Measurements from ENCODE around the gene AK4. TPM values are rescaled to one million over a fixed set of nuclear protein-coding genes. Genes with fewer than 3 reads are reported as not detected.
A peak's percentile ranks its signal among the peaks of the same experiment; 100 is the strongest.

Gene AK4
- total RNA-seq, 1 donor, result 0.86 TPM

DNA sequence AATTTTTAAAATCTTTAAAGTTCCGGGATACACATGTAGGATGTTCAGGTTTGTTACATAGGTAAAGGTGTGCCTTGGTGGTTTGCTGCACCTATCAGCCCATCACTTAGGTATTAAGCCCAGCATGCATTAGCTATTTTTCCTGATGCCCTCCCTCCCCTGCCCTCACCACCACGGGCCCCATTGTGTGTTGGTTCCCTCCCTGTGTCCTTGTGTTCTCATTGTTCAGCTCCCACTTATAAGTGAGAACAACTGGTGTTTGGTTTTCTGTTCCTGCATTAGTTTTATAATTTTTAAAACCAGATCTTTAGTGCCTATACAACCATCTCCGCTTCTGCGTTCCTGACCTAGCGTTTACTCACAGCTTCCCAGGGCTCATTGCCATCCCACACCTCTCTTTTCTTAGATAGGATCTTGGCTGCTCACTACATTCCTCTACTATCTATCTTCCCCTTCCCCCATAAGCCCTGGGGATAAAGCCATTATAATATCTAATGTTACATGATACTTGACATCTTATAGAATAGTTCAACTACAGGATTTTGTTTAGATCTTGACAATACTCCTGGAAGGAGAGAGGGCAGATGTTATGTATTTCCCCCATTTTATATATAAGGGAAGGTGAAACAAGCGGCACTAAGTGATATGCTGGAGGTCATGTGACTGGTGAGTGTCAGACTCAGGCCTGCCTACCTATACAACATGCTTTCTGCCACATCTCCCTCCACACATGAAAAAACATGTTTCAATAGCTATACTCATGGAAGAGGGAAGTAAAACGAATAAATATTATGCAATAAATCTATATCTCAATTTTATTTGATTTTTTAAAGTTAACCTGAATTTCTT is 109.1 kb downstream of the AK4 start:
- DNase-seq (ENCODE audit: low read depth), result no peak
- no peak overlapping the region for H3K4me3 ChIP-seq (ENCODE audit: low read depth, low read length)
- TF ChIP-seq, protein P1, sequence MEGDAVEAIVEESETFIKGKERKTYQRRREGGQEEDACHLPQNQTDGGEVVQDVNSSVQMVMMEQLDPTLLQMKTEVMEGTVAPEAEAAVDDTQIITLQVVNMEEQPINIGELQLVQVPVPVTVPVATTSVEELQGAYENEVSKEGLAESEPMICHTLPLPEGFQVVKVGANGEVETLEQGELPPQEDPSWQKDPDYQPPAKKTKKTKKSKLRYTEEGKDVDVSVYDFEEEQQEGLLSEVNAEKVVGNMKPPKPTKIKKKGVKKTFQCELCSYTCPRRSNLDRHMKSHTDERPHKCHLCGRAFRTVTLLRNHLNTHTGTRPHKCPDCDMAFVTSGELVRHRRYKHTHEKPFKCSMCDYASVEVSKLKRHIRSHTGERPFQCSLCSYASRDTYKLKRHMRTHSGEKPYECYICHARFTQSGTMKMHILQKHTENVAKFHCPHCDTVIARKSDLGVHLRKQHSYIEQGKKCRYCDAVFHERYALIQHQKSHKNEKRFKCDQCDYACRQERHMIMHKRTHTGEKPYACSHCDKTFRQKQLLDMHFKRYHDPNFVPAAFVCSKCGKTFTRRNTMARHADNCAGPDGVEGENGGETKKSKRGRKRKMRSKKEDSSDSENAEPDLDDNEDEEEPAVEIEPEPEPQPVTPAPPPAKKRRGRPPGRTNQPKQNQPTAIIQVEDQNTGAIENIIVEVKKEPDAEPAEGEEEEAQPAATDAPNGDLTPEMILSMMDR (IDR thresholded peaks at IDR 0.05; ENCODE audit: insufficient read depth, low read depth, low read length), result no peak

DNA sequence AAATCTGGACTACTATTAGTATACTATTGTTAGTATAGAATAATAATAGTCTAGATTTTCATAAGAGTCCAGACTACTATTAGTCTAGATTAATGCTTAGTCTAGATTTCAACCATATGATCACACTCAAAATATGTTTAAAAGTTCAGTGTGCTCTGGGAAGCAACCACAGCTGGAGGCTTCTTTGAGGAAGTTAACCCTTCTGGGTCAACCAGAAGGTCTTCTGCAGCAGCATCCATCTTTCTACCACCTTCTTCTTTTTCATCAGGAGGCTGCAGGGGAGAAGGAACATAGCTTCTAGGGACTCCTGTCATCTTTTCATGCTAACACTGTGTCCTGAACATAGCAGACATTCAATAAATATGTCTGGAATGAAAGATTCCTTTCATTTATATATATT is 110.1 kb downstream of the AK4 start:
- no peak for DNase-seq (ENCODE audit: low read depth)
- TF ChIP-seq, protein P1 (IDR thresholded peaks at IDR 0.05; ENCODE audit: insufficient read depth, low read depth, low read length), result no peak
- H3K4me3 ChIP-seq (ENCODE audit: low read depth, low read length), result no peak overlapping the region

DNA sequence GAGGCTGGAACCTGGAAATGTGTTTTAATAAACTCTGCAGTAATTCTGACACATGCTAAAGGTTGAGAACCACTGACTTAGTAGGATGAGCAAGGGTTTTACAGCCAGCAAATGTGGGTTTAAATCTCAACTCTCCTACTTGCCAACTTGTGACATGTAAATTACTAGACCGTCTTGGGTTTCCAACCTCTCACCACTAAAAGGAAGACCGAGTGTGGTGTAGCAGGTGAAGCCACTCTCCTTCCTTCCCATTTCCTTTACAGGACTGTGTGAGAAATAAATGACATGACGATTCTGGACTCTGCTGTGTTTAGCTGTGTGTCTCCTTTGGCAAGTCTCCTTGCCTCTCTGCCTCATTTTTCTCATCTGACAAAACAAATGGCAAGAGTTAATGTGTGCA is 111.8 kb downstream of the AK4 start:
- DNase-seq (ENCODE audit: low read depth), result no peak
- no peak overlapping the region for H3K4me3 ChIP-seq (ENCODE audit: low read depth, low read length)
- TF ChIP-seq, protein P1 (IDR thresholded peaks at IDR 0.05; ENCODE audit: insufficient read depth, low read depth, low read length), result no peak

DNA sequence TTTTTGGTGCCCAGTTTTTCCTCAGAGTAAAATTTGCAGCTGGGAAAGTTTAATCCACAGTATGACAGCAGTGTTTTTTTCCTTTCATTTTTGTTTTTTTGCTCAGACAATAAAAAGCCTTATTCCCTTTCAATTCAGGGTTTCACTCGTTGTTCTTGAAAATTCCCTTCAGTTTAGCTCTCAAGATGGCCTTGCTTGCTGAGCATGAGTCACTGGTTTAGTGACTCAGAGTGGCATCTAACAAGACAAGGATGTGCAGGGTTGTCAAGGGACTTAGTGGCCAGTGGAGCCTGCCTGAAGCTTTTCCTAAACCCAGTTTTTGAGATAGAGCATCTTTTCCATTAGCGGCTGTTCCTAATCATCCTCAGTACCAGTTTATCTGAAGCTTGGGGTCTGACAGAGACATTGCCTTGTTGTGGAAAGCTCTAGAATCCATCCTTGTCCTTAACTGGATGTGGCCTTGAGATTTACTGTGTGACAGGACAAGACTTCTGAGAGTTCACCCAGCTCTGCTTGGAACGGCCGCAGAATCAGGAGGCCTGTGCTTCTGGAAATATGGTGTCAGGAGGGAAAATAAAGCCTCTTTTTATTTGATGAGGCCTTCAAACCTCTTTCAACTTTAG is 113.0 kb downstream of the AK4 start:
- peak; percentile 62 for DNase-seq (ENCODE audit: low read depth)
- TF ChIP-seq, protein P1 (IDR thresholded peaks at IDR 0.05; ENCODE audit: insufficient read depth, low read depth, low read length), result no peak
- no peak overlapping the region for H3K4me3 ChIP-seq (ENCODE audit: low read depth, low read length)

DNA sequence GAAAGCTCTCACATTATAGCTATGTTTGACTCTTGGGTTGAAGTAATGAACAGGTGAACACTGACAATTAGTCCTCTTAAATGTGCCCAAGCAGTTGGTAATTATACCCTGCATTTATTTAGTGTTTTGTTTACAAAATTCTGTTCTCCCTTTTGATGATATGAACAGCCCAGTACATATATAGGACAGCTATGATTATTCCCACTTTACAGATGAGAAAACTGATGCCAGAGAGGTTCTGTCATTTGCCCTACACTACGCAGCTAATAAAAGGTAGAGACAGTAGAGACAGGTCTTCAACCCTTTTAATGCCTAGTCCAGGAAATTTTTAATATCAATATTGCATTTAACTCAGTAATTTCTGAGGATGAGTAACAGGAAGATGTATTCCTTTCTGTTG is 115.3 kb downstream of the AK4 start:
- no peak for DNase-seq (ENCODE audit: low read depth)
- TF ChIP-seq, protein P1 (IDR thresholded peaks at IDR 0.05; ENCODE audit: insufficient read depth, low read depth, low read length), result no peak
- no peak overlapping the region for H3K4me3 ChIP-seq (ENCODE audit: low read depth, low read length)

DNA sequence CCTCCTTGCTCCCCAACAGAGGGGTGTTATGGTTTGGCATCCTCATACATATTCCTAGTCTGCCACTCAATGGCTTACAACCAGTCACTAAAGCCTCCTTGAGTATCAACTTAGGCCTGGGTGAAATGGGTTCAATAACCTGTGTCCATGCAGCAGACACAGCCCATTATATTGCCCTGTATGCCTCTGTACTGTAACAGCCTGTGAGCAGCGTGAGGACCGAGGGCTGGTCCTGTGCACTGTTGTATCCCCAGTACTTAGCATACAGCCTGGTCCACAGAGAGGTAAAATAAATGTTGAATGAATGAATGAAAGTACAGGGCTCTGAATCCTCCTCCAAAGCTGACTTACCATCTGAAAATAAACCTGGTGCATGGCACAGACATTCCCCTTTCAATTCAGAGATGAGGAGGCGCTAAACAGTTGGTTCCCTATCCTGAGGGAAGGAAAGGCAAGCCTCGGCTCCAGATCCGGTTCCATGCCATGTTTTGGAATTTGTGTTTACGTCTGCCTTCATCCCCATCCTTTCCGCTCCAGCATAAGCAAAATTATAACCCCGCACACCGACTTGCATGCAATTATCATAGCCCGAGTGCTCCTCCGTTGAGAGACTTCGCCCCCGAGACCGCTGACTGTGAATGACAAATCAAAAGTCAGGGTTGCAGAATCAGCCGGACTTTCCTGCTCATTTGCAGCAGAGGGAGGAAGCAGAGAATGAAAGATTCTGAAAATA is 116.4 kb downstream of the AK4 start:
- TF ChIP-seq, protein P1 (IDR thresholded peaks at IDR 0.05; ENCODE audit: insufficient read depth, low read depth, low read length), result no peak
- H3K4me3 ChIP-seq (ENCODE audit: low read depth, low read length), result peak overlapping the region; percentile 34
- peak; percentile 48 for DNase-seq (ENCODE audit: low read depth)

Measured in fibroblast of villous mesenchyme (primary cell).